Chondrocyte (in vitro differentiated cells): ENCODE measurements around the gene ACSL1. TPM values are rescaled to one million over a fixed set of nuclear protein-coding genes. Genes with fewer than 3 reads are reported as not detected.

ENCODE experiments used
- DNase-seq: peaks from one replicate; pipeline ENCODE4 v3.0.0; 2021; ENCODE audit warnings: mixed read lengths, low spot score
- H3K27ac Mint-ChIP-seq: one replicate; pipeline ENCODE4 v1.8.0; 2021; ENCODE audit warnings: mild to moderate bottlenecking, moderate library complexity, mixed read lengths; ENCODE audit not compliant: unreplicated experiment
- H3K27me3 Mint-ChIP-seq: 2 replicates; pipeline ENCODE4 v1.8.0; 2021; ENCODE audit warnings: low read depth, mixed read lengths
- H3K36me3 Mint-ChIP-seq: 2 replicates; pipeline ENCODE4 v1.8.0; 2021; ENCODE audit warnings: low read depth, mixed read lengths
- H3K4me1 Mint-ChIP-seq: 2 replicates; pipeline ENCODE4 v1.8.0; 2021; ENCODE audit warnings: low read depth, mild to moderate bottlenecking, mixed read lengths
- H3K4me3 Mint-ChIP-seq: one replicate; pipeline ENCODE4 v1.8.0; 2021; ENCODE audit warnings: mild to moderate bottlenecking, moderate library complexity, mixed read lengths; ENCODE audit not compliant: unreplicated experiment
- H3K9me3 Mint-ChIP-seq: 2 replicates; pipeline ENCODE4 v1.8.0; 2021; ENCODE audit warnings: low read depth, mixed read lengths
- CTCF ChIP-seq: fragments of 200-600 bp; sonication (generic); IDR thresholded peaks from 2 replicates; pipeline ENCODE4 v1.5.0; 2021; ENCODE audit warnings: antibody characterized with exemption, mild to moderate bottlenecking, moderate library complexity
- total RNA-seq: library from RNA; stranded (reverse); gene quantifications from 3 replicates; pipeline ENCODE4 v1.2.1, GENCODE V29; 2021

Gene ACSL1
- total RNA-seq, 1 donor from 2014 or later: 41.2 TPM

- no peak overlapping the region for H3K27ac Mint-ChIP-seq
- no peak for DNase-seq
- TF ChIP-seq CTCF: no peak
These were observed 68.0 kb downstream of the ACSL1 start for GRCh38 chr4:184757810-184758209.

GRCh38 chr4:184756399-184756798, 69.4 kb downstream of the ACSL1 start:
- peak; percentile 40 for TF ChIP-seq CTCF
- Mint-ChIP-seq H3K4me1 (peaks cover 46% of the 10 kb centered on the region), H3K27me3 (no peaks in the 10 kb centered on the region), H3K4me3 (no peak overlapping the region), H3K36me3 (peaks cover 16% of the 10 kb centered on the region), H3K9me3 (no peaks in the 10 kb centered on the region), H3K27ac (no peak overlapping the region)
- DNase-seq: no peak

More at GRCh38 chr4:184757810-184758209, 68.0 kb downstream of the ACSL1 start:
- Mint-ChIP-seq H3K9me3 (no peaks in the 10 kb centered on the region), H3K4me1 (peaks cover 40% of the 10 kb centered on the region), H3K4me3 (no peak overlapping the region), H3K36me3 (peaks cover 19% of the 10 kb centered on the region), H3K27me3 (no peaks in the 10 kb centered on the region)

- H3K27ac Mint-ChIP-seq: peak overlapping the region; percentile 65
- H3K9me3 Mint-ChIP-seq: no peaks in the 10 kb centered on the region
These were observed 70.5 kb downstream of the ACSL1 start for GRCh38 chr4:184755278-184755677.

GRCh38 chr4:184752496-184753275, 73.1 kb downstream of the ACSL1 start:
- H3K4me1 Mint-ChIP-seq: peaks cover 54% of the 10 kb centered on the region
- H3K27ac Mint-ChIP-seq: no peak overlapping the region
- H3K9me3 Mint-ChIP-seq: no peaks in the 10 kb centered on the region
- no peaks in the 10 kb centered on the region for H3K27me3 Mint-ChIP-seq
- DNase-seq: no peak
- peaks cover 3% of the 10 kb centered on the region for H3K36me3 Mint-ChIP-seq
- no peak for TF ChIP-seq CTCF
- H3K4me3 Mint-ChIP-seq: no peak overlapping the region

More at GRCh38 chr4:184755278-184755677, 70.5 kb downstream of the ACSL1 start:
- Mint-ChIP-seq H3K27me3 (no peaks in the 10 kb centered on the region), H3K36me3 (peaks cover 12% of the 10 kb centered on the region), H3K4me1 (peaks cover 52% of the 10 kb centered on the region), H3K4me3 (no peak overlapping the region)
- DNase-seq: no peak
- TF ChIP-seq CTCF: no peak

DNA sequence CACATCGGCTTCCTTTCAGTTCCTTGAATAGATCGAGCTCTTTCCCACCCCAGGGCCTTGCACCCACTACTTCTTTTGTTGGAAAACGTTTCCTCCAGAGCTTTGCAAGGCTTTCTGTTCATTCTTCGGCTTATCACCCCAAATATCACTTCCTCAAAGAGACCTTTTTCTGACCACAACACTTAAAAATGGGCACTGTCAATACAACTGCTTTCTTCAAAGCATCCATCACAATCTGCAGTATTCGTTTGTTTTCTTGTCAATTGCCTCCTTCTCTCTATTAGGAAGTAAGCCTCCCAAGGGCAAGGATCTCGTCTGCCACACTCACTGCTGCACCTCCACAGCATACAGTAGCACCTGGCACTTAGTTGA, 74.2 kb downstream of the ACSL1 start:
- Mint-ChIP-seq H3K9me3 (no peaks in the 10 kb centered on the region), H3K27ac (no peak overlapping the region), H3K27me3 (no peaks in the 10 kb centered on the region), H3K4me3 (no peak overlapping the region), H3K36me3 (peaks cover 1% of the 10 kb centered on the region), H3K4me1 (peaks cover 55% of the 10 kb centered on the region)
- no peak for DNase-seq
- TF ChIP-seq CTCF: no peak
